Thyroid gland (tissue), 4 donors: ENCODE results near the gene ALDH1A2. TPM values are rescaled to one million over a fixed set of nuclear protein-coding genes. Genes with fewer than 3 reads are reported as not detected.

Experiments
- DNase-seq, 2 donors: peaks; one replicate each; pipeline ENCODE4 v3.0.0-alpha.2; 2019
- H3K27ac ChIP-seq, 3 donors: fragments of 200-600 bp; sonication (generic); 1 replicate in 2 of 3; 2 replicates in 1 of 3; pipeline ENCODE4 v1.5.1; 2016 to 2019; ENCODE audit warnings: mild to moderate bottlenecking in 1 of 3, moderate library complexity in 1 of 3
- H3K27me3 ChIP-seq: fragments of 200-600 bp; sonication (generic); one replicate; pipeline ENCODE4 v1.5.1; 2019
- H3K36me3 ChIP-seq, 2 donors: fragments of 200-600 bp; sonication (generic); one replicate each; pipeline ENCODE4 v1.5.1; 2016 to 2019
- H3K4me1 ChIP-seq, 2 donors: fragments of 200-600 bp; sonication (generic); one replicate each; pipeline ENCODE4 v1.5.1; 2017 to 2019
- H3K4me3 ChIP-seq, 3 donors: fragments of 200-600 bp; sonication (generic); replicated peaks in 1 of 3; 1 replicate in 2 of 3; 2 replicates in 1 of 3; pipeline ENCODE4 v1.5.1; 2016; ENCODE audit warnings: mild to moderate bottlenecking in 1 of 3
- H3K9me3 ChIP-seq: fragments of 200-600 bp; sonication (generic); one replicate; pipeline ENCODE4 v1.5.1; 2017
- CTCF ChIP-seq, 6 experiments: fragments of 200-600 bp in 3 of 6; fragments of 450-650 bp in 3 of 6; sonication (generic) in 3 of 6; IDR thresholded peaks; one replicate each; pipeline ENCODE4 v1.5.1; 2016 to 2019; ENCODE audit warnings: antibody characterized with exemption in 6 of 6, mild to moderate bottlenecking in 2 of 6, inconsistent platforms in 1 of 6, moderate library complexity in 1 of 6
- POLR2A ChIP-seq, 2 donors: fragments of 450-650 bp; IDR thresholded peaks; one replicate each; pipeline ENCODE4 v1.6.1; 2017; ENCODE audit warnings: antibody characterized with exemption in 2 of 2, mild to moderate bottlenecking in 2 of 2, moderate library complexity in 1 of 2
- WGBS, 2 donors: methylation state at CpG; one replicate each; pipeline ENCODE4 v1.1.5; 2017; 5-methylcytosine and 5-hydroxymethylcytosine counted together
- intact Hi-C: fragments of 100-400 bp; cut with DNase I; formaldehyde crosslinking; loops from one replicate; pipeline ENCODE4 v1.15.1; 2023
- total RNA-seq, 4 donors: library from RNA; depleted of rRNA; stranded (reverse); fragments of >200 nt; gene quantifications; one replicate each; pipeline ENCODE4 v1.2.3, GENCODE V29; 2016

The ALDH1A2 gene
- total RNA-seq, 4 donors from 2014 or later: 0.98 to 12.4 (median 7.3) TPM

- H3K27me3 ChIP-seq: no peaks in the 10 kb centered on the region
- H3K9me3 ChIP-seq: no peaks in the 10 kb centered on the region
- H3K36me3 ChIP-seq: no peaks in the 10 kb centered on the region
- no peak overlapping the region for H3K4me3 ChIP-seq
- WGBS, 2 donors: 84 to 91% methylated on average over 3 of the region's 3 CpGs
- DNase-seq: no peak
- no peak for TF ChIP-seq CTCF (IDR thresholded peaks at IDR 0.05)
- no peak for TF ChIP-seq POLR2A (IDR thresholded peaks at IDR 0.05)
- intact Hi-C loops: no loop called here
- no peaks in the 10 kb centered on the region for H3K4me1 ChIP-seq
- H3K27ac ChIP-seq: no peak overlapping the region
Measured at GRCh38 chr15:58058073-58058472, 7.4 kb downstream of the ALDH1A2 start.

DNA sequence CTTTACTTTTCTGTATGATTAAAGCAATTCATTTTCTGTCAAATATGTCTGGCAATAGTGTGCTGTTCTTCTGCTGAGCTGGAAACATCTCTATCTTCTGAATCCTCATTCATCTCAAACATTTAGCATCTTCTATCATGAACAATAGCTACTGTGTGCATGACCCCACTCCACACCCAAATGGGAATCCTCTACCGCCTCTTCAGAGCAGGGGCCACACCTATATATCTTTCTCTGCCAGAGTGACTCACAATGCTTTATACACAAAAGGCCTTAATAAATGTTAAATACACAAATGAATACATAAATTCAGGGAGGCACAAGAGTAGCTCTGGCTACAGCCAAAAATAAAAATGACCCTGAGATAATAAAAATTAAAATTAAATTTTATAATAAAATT lies 8.0 kb downstream of the ALDH1A2 start:
- WGBS, 2 donors: 82 to 87% methylated on average over 1 of the region's 1 CpG
- Histone ChIP-seq H3K27ac (no peak overlapping the region), H3K4me3 (no peak overlapping the region), H3K4me1 (no peaks in the 10 kb centered on the region), H3K27me3 (no peaks in the 10 kb centered on the region), H3K36me3 (no peaks in the 10 kb centered on the region), H3K9me3 (no peaks in the 10 kb centered on the region)
- DNase-seq: no peak
- TF ChIP-seq POLR2A (IDR thresholded peaks at IDR 0.05) (no peak), CTCF (IDR thresholded peaks at IDR 0.05) (no peak)
- intact Hi-C loops: no loop called here

- no peak overlapping the region for H3K4me3 ChIP-seq
- 91% methylated on average over 4 of the region's 4 CpGs for WGBS, 2 donors
- H3K4me1 ChIP-seq: no peaks in the 10 kb centered on the region
- H3K9me3 ChIP-seq: no peaks in the 10 kb centered on the region
- no peaks in the 10 kb centered on the region for H3K36me3 ChIP-seq
- intact Hi-C loops: no loop called here
- H3K27me3 ChIP-seq: no peaks in the 10 kb centered on the region
- no peak for DNase-seq
- no peak overlapping the region for H3K27ac ChIP-seq
- TF ChIP-seq CTCF (IDR thresholded peaks at IDR 0.05) (no peak), POLR2A (IDR thresholded peaks at IDR 0.05) (no peak)
Measured at GRCh38 chr15:58056015-58056414, 9.5 kb downstream of the ALDH1A2 start.

DNA sequence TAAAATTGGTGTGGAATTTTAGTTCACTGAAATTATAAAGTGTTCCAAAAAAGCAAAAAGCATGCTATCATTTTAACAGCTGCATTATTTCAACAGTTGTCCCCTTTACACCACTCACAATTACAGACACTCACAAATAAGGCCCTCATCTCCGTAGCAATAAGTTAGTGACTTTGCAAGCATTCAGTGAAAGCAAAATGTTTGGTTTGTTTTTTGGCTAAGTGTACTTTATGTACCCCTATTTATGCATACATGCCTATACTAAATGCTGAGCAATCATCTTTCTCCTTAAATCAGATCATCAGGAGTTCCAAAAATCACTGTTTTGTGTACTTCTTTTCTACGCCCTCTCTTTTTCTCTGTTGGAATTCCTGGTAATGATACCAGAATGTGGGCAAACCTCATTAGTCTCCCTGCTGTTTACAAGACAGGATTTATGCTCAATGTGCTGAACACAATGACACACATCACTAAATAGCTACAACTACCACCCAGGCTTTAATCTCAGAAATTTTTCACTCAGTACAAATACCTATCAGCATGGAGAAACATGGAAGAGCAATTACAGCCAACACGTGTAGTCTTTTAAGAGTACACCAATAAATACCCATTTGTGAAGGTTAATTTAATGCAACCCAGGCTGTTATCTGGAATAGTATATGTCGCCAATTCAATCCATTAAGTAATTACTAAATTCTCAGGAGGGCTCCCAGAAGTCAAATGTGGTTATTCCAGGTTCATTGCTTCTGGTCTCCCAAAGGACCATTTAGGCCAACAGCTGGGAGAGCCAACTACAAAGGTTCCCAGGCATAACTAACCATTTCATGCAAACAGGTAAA lies 12.0 kb downstream of the ALDH1A2 start:
- intact Hi-C loops: no loop called here
- no peak overlapping the region for H3K4me3 ChIP-seq
- TF ChIP-seq POLR2A (IDR thresholded peaks at IDR 0.05) (no peak), CTCF (IDR thresholded peaks at IDR 0.05) (no peak)
- H3K27ac ChIP-seq: no peak overlapping the region
- H3K4me1 ChIP-seq: no peaks in the 10 kb centered on the region
- H3K9me3 ChIP-seq: no peaks in the 10 kb centered on the region
- no peak for DNase-seq
- WGBS, 2 donors: 86 to 92% methylated on average over 4 of the region's 4 CpGs
- no peaks in the 10 kb centered on the region for H3K36me3 ChIP-seq
- no peaks in the 10 kb centered on the region for H3K27me3 ChIP-seq

GRCh38 chr15:58052334-58052733 lies 13.2 kb downstream of the ALDH1A2 start:
- H3K27ac ChIP-seq: no peak overlapping the region
- TF ChIP-seq CTCF (IDR thresholded peaks at IDR 0.05) (no peak), POLR2A (IDR thresholded peaks at IDR 0.05) (no peak)
- WGBS, 2 donors: 95% methylated on average over 5 of the region's 5 CpGs
- intact Hi-C loops: no loop called here
- H3K4me1 ChIP-seq: no peaks in the 10 kb centered on the region
- no peaks in the 10 kb centered on the region for H3K27me3 ChIP-seq
- H3K4me3 ChIP-seq: no peak overlapping the region
- DNase-seq: no peak
- no peaks in the 10 kb centered on the region for H3K9me3 ChIP-seq
- H3K36me3 ChIP-seq: no peaks in the 10 kb centered on the region
